Duodenal mucosa (tissue), 2 donors: ENCODE measurements around the gene EIF4E3.

Experiments used
- H3K27ac ChIP-seq: one replicate; pipeline ENCODE4 v1.7.0; 2013; ENCODE audit warnings: low read depth, low read length
- H3K27me3 ChIP-seq, 2 donors: one replicate each; pipeline ENCODE4 v1.7.0; 2013; ENCODE audit warnings: low read length in 2 of 2, control low read depth in 1 of 2; ENCODE audit not compliant: insufficient read depth in 2 of 2, control insufficient read depth in 1 of 2
- H3K36me3 ChIP-seq, 2 donors: one replicate each; pipeline ENCODE4 v1.7.0; 2013; ENCODE audit warnings: low read length in 2 of 2, control low read depth in 1 of 2; ENCODE audit not compliant: insufficient read depth in 2 of 2, control insufficient read depth in 1 of 2
- H3K4me1 ChIP-seq, 2 donors: one replicate each; pipeline ENCODE4 v1.7.0; 2013; ENCODE audit warnings: low read length in 2 of 2, control low read depth in 1 of 2; ENCODE audit not compliant: insufficient read depth in 2 of 2, control insufficient read depth in 1 of 2
- H3K4me3 ChIP-seq, 2 donors: one replicate each; pipeline ENCODE4 v1.7.0; 2013; ENCODE audit warnings: low read length in 2 of 2, low read depth in 1 of 2
- H3K9ac ChIP-seq, 2 donors: one replicate each; pipeline ENCODE4 v1.7.0; 2013; ENCODE audit warnings: low read length in 2 of 2, low read depth in 1 of 2
- H3K9me3 ChIP-seq, 2 donors: one replicate each; pipeline ENCODE4 v1.7.0; 2013; ENCODE audit warnings: low read length in 2 of 2, control low read depth in 1 of 2; ENCODE audit not compliant: control insufficient read depth in 1 of 2

EIF4E3 gene

DNA sequence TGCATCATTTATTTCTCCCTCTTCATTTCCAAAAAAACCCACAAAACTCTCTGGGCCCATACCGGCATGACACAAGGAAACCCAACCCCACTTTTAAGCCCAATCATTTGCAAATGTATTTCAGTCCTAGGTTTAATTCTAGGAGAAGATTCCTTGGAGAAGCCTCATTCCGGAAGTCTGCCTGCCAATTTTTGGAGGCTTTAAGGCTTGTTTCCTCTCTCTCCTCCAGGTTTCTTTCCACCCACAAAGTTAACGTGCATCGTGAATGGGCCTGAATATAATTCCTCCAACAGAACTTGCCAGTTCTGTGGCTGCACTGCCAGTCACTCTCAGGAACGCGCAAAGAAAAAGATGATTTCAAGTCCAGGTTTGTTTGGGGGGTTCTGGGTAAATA lies 71.8 kb downstream of the EIF4E3 start:
- Histone ChIP-seq H3K9me3 (no peaks in the 10 kb centered on the region), H3K4me3 (no peak overlapping the region), H3K27me3 (no peaks in the 10 kb centered on the region), H3K36me3 (no peaks in the 10 kb centered on the region), H3K4me1 (peaks cover 8 to 16% of the 10 kb centered on the region in 2 donors), H3K27ac (no peak overlapping the region), H3K9ac (no peak overlapping the region)

DNA sequence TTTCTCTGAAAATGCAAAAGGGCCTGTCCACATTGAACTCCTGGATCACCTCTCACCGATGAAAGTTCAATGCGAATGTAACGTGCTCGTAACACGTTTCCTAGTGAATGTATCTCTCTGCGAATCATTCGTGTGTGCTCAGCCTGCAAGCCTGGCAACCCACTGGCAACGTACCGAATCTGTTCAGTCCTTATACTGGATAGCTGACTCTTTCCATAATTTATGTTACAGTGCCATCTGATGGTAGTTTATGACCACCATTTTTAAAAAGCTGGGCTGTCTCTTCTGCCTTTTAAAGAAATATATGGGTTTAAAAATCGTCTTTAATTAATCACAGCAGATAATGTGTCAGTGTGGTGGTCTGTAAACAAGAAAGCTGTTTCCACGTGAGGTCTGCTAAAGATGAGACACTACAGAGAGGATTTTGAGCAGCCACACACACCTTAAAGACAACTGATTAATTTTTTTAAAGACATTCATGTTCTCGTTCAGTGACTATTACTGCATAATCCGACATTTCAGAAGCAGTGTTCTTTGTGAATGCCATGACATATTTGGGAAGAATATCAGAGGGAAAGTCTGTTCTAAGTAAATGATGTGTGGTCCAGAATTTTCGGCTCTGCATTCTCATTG lies 72.3 kb downstream of the EIF4E3 start:
- Histone ChIP-seq H3K36me3 (no peaks in the 10 kb centered on the region), H3K4me3 (peak overlapping the region in 1 of 2 donors; percentile 35), H3K27me3 (no peaks in the 10 kb centered on the region), H3K27ac (no peak overlapping the region), H3K9me3 (no peaks in the 10 kb centered on the region), H3K9ac (no peak overlapping the region), H3K4me1 (peaks cover 8 to 16% of the 10 kb centered on the region in 2 donors)

DNA sequence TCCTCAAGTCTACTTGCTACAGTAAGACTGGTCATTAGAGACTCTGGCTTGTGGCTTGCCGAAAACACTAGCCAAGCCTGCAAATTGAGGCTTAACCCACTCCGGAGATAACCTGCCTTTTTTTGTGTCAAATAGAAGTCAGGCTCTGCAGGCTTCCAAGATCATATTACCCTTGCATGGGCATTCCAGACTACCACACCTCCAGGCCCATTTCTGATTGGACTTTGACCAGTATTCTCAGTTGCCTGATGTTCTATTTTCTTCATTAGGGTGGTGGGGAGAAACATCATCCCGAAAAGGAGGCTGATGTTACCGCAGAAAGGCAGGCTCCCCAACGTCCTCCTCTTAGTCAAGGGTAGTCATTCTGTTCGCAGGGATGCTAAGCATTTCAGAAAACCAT lies 73.6 kb downstream of the EIF4E3 start:
- H3K27me3 ChIP-seq = no peaks in the 10 kb centered on the region
- H3K9me3 ChIP-seq = no peaks in the 10 kb centered on the region
- H3K36me3 ChIP-seq = no peaks in the 10 kb centered on the region
- no peak overlapping the region for H3K27ac ChIP-seq
- H3K4me3 ChIP-seq = no peak overlapping the region
- peaks cover 8 to 16% of the 10 kb centered on the region in 2 donors for H3K4me1 ChIP-seq
- H3K9ac ChIP-seq = no peak overlapping the region

DNA sequence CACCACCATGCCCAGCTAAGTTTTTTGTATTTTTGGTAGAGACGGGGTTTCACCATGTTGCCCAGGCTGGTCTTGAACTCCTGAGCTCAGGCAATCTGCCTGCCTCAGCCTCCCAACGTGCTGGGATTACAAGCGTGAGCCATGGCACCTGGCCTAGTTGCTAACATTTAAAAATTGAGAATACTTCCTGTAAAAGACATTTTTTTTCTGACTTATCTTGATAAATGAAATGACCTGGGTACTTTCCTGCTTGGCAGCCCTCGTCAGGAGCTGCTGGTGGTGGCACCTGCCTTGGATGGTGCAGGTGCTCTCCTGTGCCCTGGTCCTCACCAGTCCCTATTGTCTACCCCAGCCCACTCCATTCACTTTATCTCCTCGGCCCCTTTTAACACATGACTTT lies 74.8 kb downstream of the EIF4E3 start:
- Histone ChIP-seq H3K9ac (no peak overlapping the region), H3K4me1 (peaks cover 8 to 16% of the 10 kb centered on the region in 2 donors), H3K4me3 (no peak overlapping the region), H3K36me3 (no peaks in the 10 kb centered on the region), H3K27ac (no peak overlapping the region), H3K9me3 (no peaks in the 10 kb centered on the region), H3K27me3 (no peaks in the 10 kb centered on the region)

DNA sequence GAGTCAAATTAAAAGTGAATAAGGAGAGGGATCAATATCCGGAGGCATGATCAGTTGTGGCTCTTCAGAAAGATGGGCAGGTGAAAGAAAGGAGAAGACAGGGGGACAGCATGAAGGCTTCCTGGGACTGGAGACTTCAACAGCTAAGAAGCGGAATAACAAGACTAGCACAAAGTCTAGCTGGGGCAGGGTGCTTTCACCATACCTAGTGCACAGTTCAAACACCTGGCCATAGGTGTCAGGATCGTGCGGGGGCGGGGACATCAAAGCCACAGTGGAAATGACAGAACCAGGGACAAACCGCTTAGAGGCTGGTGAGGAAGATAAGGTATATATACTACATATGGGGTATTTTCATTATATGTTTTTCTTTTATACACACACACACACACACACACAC lies 75.4 kb downstream of the EIF4E3 start:
- Histone ChIP-seq H3K9ac (no peak overlapping the region), H3K36me3 (no peaks in the 10 kb centered on the region), H3K9me3 (no peaks in the 10 kb centered on the region), H3K27me3 (no peaks in the 10 kb centered on the region), H3K4me1 (peaks cover 8 to 16% of the 10 kb centered on the region in 2 donors), H3K27ac (no peak overlapping the region), H3K4me3 (no peak overlapping the region)

DNA sequence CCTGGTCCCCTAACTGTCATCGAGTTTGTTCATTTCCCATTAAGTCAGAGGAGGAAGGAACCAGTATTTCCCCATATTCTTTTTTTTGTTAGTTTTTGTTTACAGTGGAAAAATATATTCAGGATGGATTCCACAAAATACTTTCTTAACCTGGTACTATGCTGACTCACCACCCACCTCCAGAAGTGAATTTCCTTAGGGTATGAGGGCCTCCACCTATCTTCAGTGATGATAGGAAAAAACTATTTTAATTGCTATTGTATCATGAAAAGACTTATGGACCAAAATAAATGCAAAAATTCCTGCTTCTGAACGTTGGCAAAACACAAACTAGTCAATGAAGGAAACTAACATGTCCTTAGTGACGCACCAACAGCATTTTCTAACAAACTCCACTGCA lies 77.5 kb downstream of the EIF4E3 start:
- Histone ChIP-seq H3K9ac (no peak overlapping the region), H3K27me3 (no peaks in the 10 kb centered on the region), H3K27ac (no peak overlapping the region)

DNA sequence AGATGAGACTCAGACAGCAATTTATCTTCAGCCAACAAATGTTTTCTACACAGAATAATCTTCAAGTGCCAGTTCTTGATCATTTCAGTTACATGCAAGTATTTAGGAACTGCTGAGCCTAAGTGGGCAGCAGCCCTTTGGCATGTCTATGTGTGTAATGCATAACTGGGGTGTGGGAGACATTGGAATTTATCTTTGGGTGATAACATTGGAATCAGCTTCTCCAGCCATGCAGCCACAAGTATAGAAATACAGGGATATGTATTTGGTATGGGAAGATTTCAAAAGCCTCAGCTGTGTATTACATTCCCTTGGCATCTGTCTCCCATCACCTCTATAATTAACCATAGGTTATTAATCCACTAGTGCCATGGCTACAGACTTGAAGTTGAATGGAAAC lies 78.2 kb downstream of the EIF4E3 start:
- H3K27me3 ChIP-seq = no peaks in the 10 kb centered on the region

More for the DNA sequence above, 77.5 kb downstream of the EIF4E3 start:
- Histone ChIP-seq H3K36me3 (no peaks in the 10 kb centered on the region), H3K4me3 (no peak overlapping the region), H3K9me3 (no peaks in the 10 kb centered on the region), H3K4me1 (peaks cover 8 to 12% of the 10 kb centered on the region in 2 donors)

DNA sequence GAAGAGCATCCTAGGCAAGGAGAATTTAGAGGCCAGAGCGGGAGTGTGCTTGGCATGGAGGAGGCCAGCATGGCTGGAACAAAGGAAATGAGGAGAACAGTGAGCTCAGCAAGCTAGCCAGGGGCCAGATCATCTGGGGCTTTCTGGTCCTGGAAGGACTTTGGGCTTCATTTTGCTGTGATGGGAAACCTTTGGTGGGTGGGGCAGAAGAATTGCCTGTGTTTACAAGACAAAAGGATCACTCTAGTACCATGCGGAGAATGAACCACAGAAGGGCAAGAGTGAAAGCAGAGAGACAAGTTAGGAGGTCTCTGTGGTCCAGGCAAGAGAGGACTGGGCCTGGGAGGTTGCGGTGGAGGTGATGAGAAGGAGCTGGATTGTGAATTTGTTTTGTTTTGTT lies 80.1 kb downstream of the EIF4E3 start:
- no peaks in the 10 kb centered on the region for H3K4me1 ChIP-seq
- H3K27ac ChIP-seq = no peak overlapping the region
- H3K27me3 ChIP-seq = no peaks in the 10 kb centered on the region
- no peak overlapping the region for H3K9ac ChIP-seq
- H3K9me3 ChIP-seq = no peaks in the 10 kb centered on the region
- no peaks in the 10 kb centered on the region for H3K36me3 ChIP-seq
- no peak overlapping the region for H3K4me3 ChIP-seq

More for the DNA sequence above, 78.2 kb downstream of the EIF4E3 start:
- Histone ChIP-seq H3K9me3 (no peaks in the 10 kb centered on the region), H3K4me1 (peaks cover 6 to 9% of the 10 kb centered on the region in 2 donors), H3K36me3 (no peaks in the 10 kb centered on the region), H3K4me3 (no peak overlapping the region), H3K9ac (no peak overlapping the region), H3K27ac (no peak overlapping the region)

DNA sequence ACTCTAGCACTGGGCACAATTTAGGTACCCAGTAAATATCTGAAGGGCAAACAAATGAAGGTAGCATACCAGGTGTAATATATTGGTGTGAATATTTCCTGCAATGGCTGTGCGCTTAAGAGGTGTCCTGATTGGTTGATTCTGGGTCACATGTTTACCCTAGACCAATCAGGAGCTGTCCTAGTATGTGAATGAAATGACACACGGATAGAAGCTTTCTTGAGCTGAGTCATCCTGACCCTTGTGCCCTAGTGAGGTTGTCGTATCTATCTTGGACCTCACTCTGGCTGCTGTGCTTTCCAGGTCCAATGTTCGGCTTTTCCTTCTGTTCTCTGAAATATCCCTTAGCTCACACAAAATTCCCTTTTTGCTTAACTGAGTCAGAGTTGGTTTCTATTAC lies 83.5 kb downstream of the EIF4E3 start:
- Histone ChIP-seq H3K27ac (no peak overlapping the region), H3K9me3 (no peaks in the 10 kb centered on the region), H3K4me3 (no peak overlapping the region), H3K9ac (no peak overlapping the region), H3K4me1 (no peaks in the 10 kb centered on the region), H3K36me3 (no peaks in the 10 kb centered on the region), H3K27me3 (no peaks in the 10 kb centered on the region)

DNA sequence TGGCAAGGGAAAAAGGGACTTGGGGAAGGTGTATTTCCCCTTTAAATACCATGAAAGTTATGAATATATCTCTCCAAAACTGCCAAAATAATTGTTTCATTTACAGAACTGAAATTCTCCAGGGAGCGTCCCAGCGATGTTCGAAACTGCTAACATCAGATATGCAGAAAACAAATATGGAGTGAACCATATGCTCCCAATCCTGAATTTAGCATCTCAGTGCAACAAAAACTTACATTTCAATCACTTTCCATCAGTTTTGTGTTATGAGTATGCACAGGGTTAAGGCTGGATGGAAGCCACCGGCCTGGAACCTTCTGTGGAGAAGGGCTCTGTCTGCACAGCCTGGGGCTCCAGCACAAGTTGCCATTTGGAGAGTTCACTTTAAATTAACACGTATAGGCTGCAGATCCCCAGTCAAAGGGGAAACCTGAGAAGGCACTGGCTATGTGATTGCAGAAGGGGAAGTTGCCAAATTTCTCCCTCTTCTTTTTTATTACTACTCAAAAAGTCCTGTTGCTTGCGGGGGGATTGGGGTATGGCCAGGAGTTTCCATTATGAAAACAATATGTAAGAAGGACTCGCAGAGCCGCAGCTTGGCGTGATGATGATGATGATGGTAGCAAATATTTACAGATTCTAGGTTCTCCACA lies 84.7 kb downstream of the EIF4E3 start:
- H3K36me3 ChIP-seq = no peaks in the 10 kb centered on the region
- no peak overlapping the region for H3K4me3 ChIP-seq
- H3K4me1 ChIP-seq = no peaks in the 10 kb centered on the region
- H3K27me3 ChIP-seq = no peaks in the 10 kb centered on the region
- no peak overlapping the region for H3K9ac ChIP-seq
- no peak overlapping the region for H3K27ac ChIP-seq
- H3K9me3 ChIP-seq = no peaks in the 10 kb centered on the region
